DOHH2 (cell line): ENCODE results near the gene PITPNM3.

ENCODE experiments used
- H3F3A ChIP-seq: fragments of 200-600 bp; sonication (generic), shearing (Covaris generic); 2 replicates; pipeline ENCODE4 v1.6.0; 2016; ENCODE audit warnings: antibody characterized with exemption, mild to moderate bottlenecking; ENCODE audit not compliant: control insufficient read depth, insufficient read depth
- H3K27ac ChIP-seq: fragments of 200-600 bp; sonication (generic); 2 replicates; pipeline ENCODE4 v1.5.1; 2014; ENCODE audit warnings: low read depth, mild to moderate bottlenecking, low read length, moderate library complexity
- H3K27me3 ChIP-seq: fragments of 200-600 bp; sonication (generic); 2 replicates; pipeline ENCODE4 v1.6.1; 2014; ENCODE audit warnings: mild to moderate bottlenecking, low read length, mixed read lengths; ENCODE audit not compliant: control insufficient read depth
- H3K36me3 ChIP-seq: fragments of 200-600 bp; sonication (generic); 2 replicates; pipeline ENCODE4 v1.6.1; 2014; ENCODE audit warnings: mild to moderate bottlenecking, low read length, moderate library complexity, mixed read lengths; ENCODE audit not compliant: control insufficient read depth
- H3K4me1 ChIP-seq: fragments of 200-600 bp; sonication (generic); 2 replicates; pipeline ENCODE4 v1.6.1; 2014; ENCODE audit warnings: mild to moderate bottlenecking, low read length, mixed read lengths; ENCODE audit not compliant: control insufficient read depth
- H3K4me2 ChIP-seq: fragments of 200-600 bp; sonication (generic); 2 replicates; pipeline ENCODE4 v1.6.0; 2014; ENCODE audit warnings: mild to moderate bottlenecking, low read length, moderate library complexity
- H3K4me3 ChIP-seq: fragments of 200-600 bp; sonication (generic); 2 replicates; pipeline ENCODE4 v1.5.1; 2014; ENCODE audit warnings: mild to moderate bottlenecking, low read length, mixed read lengths
- H3K79me2 ChIP-seq: fragments of 200-600 bp; sonication (generic); 2 replicates; pipeline ENCODE4 v1.6.1; 2014; ENCODE audit warnings: mild to moderate bottlenecking, low read length, mixed read lengths; ENCODE audit not compliant: control insufficient read depth
- H3K9me2 ChIP-seq: fragments of 200-600 bp; sonication (generic); replicated peaks from 2 replicates; pipeline ENCODE4 v1.6.1; 2014; ENCODE audit warnings: mild to moderate bottlenecking, low read length, mixed read lengths; ENCODE audit not compliant: control insufficient read depth
- H3K9me3 ChIP-seq: fragments of 200-600 bp; sonication (generic); 2 replicates; pipeline ENCODE4 v1.6.1; 2014; ENCODE audit warnings: antibody characterized with exemption, low read length, mixed read lengths; ENCODE audit not compliant: control insufficient read depth, insufficient read depth
- H4K20me1 ChIP-seq: fragments of 200-600 bp; sonication (generic); 2 replicates; pipeline ENCODE4 v1.6.0; 2014; ENCODE audit warnings: low read depth, mild to moderate bottlenecking, antibody characterized with exemption, low read length, moderate library complexity; ENCODE audit not compliant: control insufficient read depth, insufficient read depth
- EZH2phosphoT487 ChIP-seq: fragments of 200-600 bp; sonication (generic); IDR thresholded peaks from 2 replicates; pipeline ENCODE4 v1.6.1; 2017; ENCODE audit warnings: borderline replicate concordance, mild to moderate bottlenecking, antibody characterized with exemption, low read length, moderate library complexity, mixed read lengths
- TF ChIP-seq, protein P1 (sequence below): fragments of 200-600 bp; sonication (generic); IDR thresholded peaks from one replicate; pipeline ENCODE4 v1.5.1; 2014; ENCODE audit warnings: antibody characterized with exemption, mild to moderate bottlenecking, low read depth, low read length; ENCODE audit not compliant: poor library complexity, severe bottlenecking

The PITPNM3 gene

DNA sequence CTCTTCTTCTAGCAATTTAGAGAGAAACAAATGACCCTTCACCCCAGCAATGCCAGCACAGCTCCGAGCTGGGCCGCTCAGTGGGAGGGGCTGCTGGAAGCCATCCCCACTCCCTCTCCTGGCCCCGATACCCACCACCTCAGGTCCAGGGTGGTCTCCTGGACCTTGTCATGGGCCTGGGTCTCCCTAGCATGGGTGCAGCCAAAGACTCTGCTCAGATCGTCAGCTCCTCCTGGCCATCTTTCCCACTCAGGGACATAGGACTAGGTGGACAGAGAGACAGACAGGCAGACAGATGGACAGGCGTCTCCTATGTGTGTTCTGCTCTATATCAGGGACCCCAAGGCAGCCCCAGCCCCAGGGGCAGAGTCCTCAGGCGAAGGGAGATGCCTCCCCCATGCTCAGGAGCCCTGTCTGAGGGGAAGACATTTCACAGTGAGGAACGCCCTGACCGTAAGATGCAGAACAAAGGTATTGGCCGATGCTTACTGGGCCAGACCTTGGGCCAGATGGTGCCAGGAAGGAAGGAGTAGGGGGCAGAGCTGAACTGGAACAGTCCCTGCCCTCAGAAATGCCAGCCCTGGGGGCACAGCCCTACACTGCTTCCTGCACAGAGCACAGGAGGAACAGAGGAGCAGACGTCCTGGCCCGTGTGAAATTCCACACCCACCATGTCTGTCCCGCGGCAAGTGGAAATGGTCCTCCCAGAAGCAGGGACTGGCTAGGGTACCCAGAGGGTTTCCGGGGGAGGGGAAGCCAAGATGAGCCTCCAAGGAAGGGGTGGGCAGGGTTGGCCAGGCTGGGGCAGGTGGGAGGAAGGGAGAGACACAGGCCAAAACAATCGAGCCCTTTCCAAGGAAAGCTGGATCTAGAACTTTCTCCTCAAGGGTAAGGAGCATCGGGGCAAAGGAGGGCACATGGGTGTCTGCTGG lies 13.0 kb downstream of the PITPNM3 start:
- Histone ChIP-seq H3K4me1 (no peaks in the 10 kb centered on the region), H3K9me2 (no peaks in the 10 kb centered on the region), H3K4me3 (no peak overlapping the region), H3F3A (no peaks in the 10 kb centered on the region), H3K27ac (no peak overlapping the region), H4K20me1 (no peaks in the 10 kb centered on the region), H3K36me3 (no peaks in the 10 kb centered on the region), H3K4me2 (no peak overlapping the region), H3K9me3 (no peaks in the 10 kb centered on the region), H3K27me3 (peaks cover 4% of the 10 kb centered on the region; the same call in 1 of the 2 replicates), H3K79me2 (no peaks in the 10 kb centered on the region)
- no peak for TF ChIP-seq EZH2phosphoT487
- TF ChIP-seq, protein P1, sequence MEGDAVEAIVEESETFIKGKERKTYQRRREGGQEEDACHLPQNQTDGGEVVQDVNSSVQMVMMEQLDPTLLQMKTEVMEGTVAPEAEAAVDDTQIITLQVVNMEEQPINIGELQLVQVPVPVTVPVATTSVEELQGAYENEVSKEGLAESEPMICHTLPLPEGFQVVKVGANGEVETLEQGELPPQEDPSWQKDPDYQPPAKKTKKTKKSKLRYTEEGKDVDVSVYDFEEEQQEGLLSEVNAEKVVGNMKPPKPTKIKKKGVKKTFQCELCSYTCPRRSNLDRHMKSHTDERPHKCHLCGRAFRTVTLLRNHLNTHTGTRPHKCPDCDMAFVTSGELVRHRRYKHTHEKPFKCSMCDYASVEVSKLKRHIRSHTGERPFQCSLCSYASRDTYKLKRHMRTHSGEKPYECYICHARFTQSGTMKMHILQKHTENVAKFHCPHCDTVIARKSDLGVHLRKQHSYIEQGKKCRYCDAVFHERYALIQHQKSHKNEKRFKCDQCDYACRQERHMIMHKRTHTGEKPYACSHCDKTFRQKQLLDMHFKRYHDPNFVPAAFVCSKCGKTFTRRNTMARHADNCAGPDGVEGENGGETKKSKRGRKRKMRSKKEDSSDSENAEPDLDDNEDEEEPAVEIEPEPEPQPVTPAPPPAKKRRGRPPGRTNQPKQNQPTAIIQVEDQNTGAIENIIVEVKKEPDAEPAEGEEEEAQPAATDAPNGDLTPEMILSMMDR = no peak

DNA sequence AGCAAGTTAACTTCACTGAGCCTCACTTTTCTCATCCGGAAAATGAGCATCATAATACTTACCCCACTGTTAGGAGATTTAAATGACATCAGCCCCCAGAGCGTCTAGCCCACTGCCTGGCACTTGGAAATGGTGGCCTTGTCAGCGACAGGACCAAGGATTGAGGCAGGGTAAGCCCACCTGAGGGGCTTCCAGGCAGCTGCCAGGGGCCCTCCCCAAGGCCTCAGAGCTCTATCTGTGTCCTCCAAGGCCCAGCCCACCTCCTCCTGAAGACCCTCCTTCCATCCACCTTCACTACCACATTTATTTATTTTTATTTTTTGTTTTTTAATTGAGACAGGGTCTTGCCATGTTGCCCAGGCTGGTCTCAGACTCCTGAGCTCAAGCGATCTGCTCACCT lies 13.8 kb downstream of the PITPNM3 start:
- Histone ChIP-seq H3K9me2 (no peaks in the 10 kb centered on the region), H3K4me1 (no peaks in the 10 kb centered on the region), H3K27ac (no peak overlapping the region), H3K27me3 (no peaks in the 10 kb centered on the region), H4K20me1 (no peaks in the 10 kb centered on the region), H3F3A (no peaks in the 10 kb centered on the region), H3K4me2 (no peak overlapping the region), H3K4me3 (no peak overlapping the region), H3K79me2 (no peaks in the 10 kb centered on the region), H3K36me3 (no peaks in the 10 kb centered on the region), H3K9me3 (no peaks in the 10 kb centered on the region)
- TF ChIP-seq, protein P1 = no peak
- no peak for TF ChIP-seq EZH2phosphoT487

DNA sequence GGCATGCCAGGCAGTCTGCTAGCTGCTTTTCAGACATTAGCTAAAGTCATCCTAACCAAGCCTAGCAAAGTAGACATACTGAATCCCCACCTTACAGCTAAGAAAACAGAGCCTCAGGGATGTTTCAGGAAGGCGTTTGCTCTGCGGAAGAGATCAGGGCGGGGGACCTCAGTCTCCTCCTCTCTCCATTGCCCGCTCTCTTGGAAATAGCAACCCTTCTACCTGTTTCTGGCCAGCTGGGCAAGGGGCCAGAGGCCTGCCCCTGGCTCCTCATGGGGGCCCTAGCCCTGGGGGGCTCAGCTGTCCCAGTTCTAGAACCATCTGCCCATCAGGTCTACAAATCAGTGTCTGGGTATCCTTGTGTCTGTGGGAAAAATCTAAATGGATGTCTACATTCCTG lies 14.5 kb downstream of the PITPNM3 start:
- no peaks in the 10 kb centered on the region for H4K20me1 ChIP-seq
- H3K79me2 ChIP-seq = no peaks in the 10 kb centered on the region
- no peak overlapping the region for H3K27ac ChIP-seq
- no peaks in the 10 kb centered on the region for H3K4me1 ChIP-seq
- H3K4me3 ChIP-seq = no peak overlapping the region
- no peaks in the 10 kb centered on the region for H3K9me3 ChIP-seq
- no peaks in the 10 kb centered on the region for H3F3A ChIP-seq
- no peaks in the 10 kb centered on the region for H3K9me2 ChIP-seq
- no peaks in the 10 kb centered on the region for H3K36me3 ChIP-seq
- no peak for TF ChIP-seq EZH2phosphoT487
- TF ChIP-seq, protein P1 = no peak
- H3K27me3 ChIP-seq = no peaks in the 10 kb centered on the region
- no peak overlapping the region for H3K4me2 ChIP-seq
